NB4 (cell line): ENCODE measurements around the gene SNRNP70.

Experiments
- POLR2A ChIP-seq: IDR thresholded peaks from 2 replicates; pipeline ENCODE4 v1.6.1; 2011; ENCODE audit warnings: mild to moderate bottlenecking; ENCODE audit not compliant: insufficient read length; ENCODE audit errors: extremely low read depth
- TF ChIP-seq, protein P1 (sequence below): IDR thresholded peaks from one replicate; pipeline ENCODE4 v1.5.1; 2012; ENCODE audit warnings: low read depth, low read length

DNA sequence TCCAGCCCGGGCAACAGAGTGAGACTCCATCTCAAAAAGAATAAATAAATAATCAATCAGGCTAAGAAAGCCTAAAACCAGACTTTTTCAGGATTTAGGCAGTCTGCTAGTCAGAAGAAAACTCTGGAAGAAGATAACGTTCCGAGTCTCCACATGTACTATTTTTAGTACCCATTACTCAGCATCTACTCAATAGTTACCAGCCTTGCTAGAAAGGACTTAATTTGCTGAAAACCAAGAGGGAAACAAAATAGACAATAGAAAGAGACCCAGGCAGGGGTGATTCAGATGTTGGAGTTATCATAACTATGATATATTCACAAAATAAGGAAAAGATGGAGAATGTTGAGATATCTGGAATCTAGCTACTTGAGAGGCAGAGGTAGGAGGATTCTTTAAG lies 25.3 kb downstream of the SNRNP70 start:
- TF ChIP-seq, protein P1, sequence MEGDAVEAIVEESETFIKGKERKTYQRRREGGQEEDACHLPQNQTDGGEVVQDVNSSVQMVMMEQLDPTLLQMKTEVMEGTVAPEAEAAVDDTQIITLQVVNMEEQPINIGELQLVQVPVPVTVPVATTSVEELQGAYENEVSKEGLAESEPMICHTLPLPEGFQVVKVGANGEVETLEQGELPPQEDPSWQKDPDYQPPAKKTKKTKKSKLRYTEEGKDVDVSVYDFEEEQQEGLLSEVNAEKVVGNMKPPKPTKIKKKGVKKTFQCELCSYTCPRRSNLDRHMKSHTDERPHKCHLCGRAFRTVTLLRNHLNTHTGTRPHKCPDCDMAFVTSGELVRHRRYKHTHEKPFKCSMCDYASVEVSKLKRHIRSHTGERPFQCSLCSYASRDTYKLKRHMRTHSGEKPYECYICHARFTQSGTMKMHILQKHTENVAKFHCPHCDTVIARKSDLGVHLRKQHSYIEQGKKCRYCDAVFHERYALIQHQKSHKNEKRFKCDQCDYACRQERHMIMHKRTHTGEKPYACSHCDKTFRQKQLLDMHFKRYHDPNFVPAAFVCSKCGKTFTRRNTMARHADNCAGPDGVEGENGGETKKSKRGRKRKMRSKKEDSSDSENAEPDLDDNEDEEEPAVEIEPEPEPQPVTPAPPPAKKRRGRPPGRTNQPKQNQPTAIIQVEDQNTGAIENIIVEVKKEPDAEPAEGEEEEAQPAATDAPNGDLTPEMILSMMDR = no peak
- TF ChIP-seq POLR2A = no peak
